Lung (tissue), 12 donors: ENCODE results near the gene CAMK4. TPM values are rescaled to one million over a fixed set of nuclear protein-coding genes. Genes with fewer than 3 reads are reported as not detected.
"Not testable (repeated sequence)": the region's sequence is repeated elsewhere in the genome, so short reads cannot be mapped to it uniquely, and the experiment has no call there.

Experiments
- ATAC-seq: fragments of 200-7000 bp; cut with Tn5 transposase; one replicate; pipeline ENCODE4 v1.9.1; 2020; ENCODE audit warnings: moderate number of reproducible peaks; ENCODE audit not compliant: insufficient read depth, low FRiP score
- DNase-seq, 3 donors: peaks; one replicate each; pipeline ENCODE4 v3.0.0-alpha.2; 2013 to 2017
- H3K27ac ChIP-seq, 2 donors: one replicate each; pipeline ENCODE4 v1.5.1; 2013; ENCODE audit warnings: mild to moderate bottlenecking in 2 of 2, moderate library complexity in 2 of 2, control low read depth in 1 of 2, inconsistent platforms in 1 of 2, low read depth in 1 of 2, low read length in 1 of 2
- H3K27me3 ChIP-seq, 3 donors: one replicate each; pipeline ENCODE4 v1.5.1; 2013; ENCODE audit warnings: low read length in 2 of 3; ENCODE audit not compliant: control insufficient read depth in 3 of 3, insufficient read depth in 3 of 3
- H3K36me3 ChIP-seq, 4 donors: one replicate each; pipeline ENCODE4 v1.5.1; 2013; ENCODE audit warnings: low read length in 4 of 4, mild to moderate bottlenecking in 1 of 4, moderate library complexity in 1 of 4; ENCODE audit not compliant: control insufficient read depth in 4 of 4, insufficient read depth in 4 of 4
- H3K4me1 ChIP-seq, 5 donors: one replicate each; pipeline ENCODE4 v1.5.1; 2013; ENCODE audit warnings: low read length in 5 of 5, mild to moderate bottlenecking in 2 of 5, moderate library complexity in 1 of 5; ENCODE audit not compliant: control insufficient read depth in 5 of 5, insufficient read depth in 5 of 5
- H3K4me3 ChIP-seq: one replicate; pipeline ENCODE4 v1.5.1; 2013; ENCODE audit warnings: mild to moderate bottlenecking, control low read depth, moderate library complexity
- H3K9ac ChIP-seq, 2 donors: one replicate each; pipeline ENCODE4 v1.5.1; 2013; ENCODE audit warnings: low read length in 2 of 2, control low read depth in 1 of 2; ENCODE audit not compliant: insufficient read depth in 1 of 2
- H3K9me3 ChIP-seq, 4 donors: one replicate each; pipeline ENCODE4 v1.5.1; 2013; ENCODE audit warnings: low read length in 3 of 4, mild to moderate bottlenecking in 1 of 4, moderate library complexity in 1 of 4; ENCODE audit not compliant: control insufficient read depth in 4 of 4, insufficient read depth in 3 of 4
- WGBS, 2 donors: extraction: QIAGEN DNeasy Blood & Tissue Kit; methylation state at CpG; one replicate each; pipeline ENCODE4 v1.1.7; 2013; 5-methylcytosine and 5-hydroxymethylcytosine counted together
- polyA plus RNA-seq, 2 donors: library from polyadenylated mRNA; stranded (reverse); fragments of 200-250 nt; gene quantifications; one replicate each; pipeline ENCODE4 v1.2.1, GENCODE V29; 2013
- total RNA-seq, 2 donors: library from RNA; depleted of rRNA in 1 of 2; stranded (reverse); fragments of >200 nt in 1 of 2; gene quantifications; one replicate each; pipeline ENCODE4 v1.2.1, GENCODE V29; 2014 to 2021
- TF ChIP-seq, protein P1 (sequence below): IDR thresholded peaks from 2 replicates; pipeline ENCODE4 v1.5.1; 2012; ENCODE audit warnings: mild to moderate bottlenecking; ENCODE audit errors: control extremely low read depth, extremely low read depth
- donor health status: control.
- donor health status: control.
- donor health status: Bipolar disorder and iron deficiency.
- donor health status: healthy.
- donor health status: DM: yes; HTN: yes; CAD: no.

Gene CAMK4
- total and polyA plus RNA-seq, 4 donors: 0.18 to 27.7 (median 0.73) TPM

GRCh38 chr5:111252799-111253545 is 28.8 kb downstream of the CAMK4 start:
- TF ChIP-seq, protein P1, sequence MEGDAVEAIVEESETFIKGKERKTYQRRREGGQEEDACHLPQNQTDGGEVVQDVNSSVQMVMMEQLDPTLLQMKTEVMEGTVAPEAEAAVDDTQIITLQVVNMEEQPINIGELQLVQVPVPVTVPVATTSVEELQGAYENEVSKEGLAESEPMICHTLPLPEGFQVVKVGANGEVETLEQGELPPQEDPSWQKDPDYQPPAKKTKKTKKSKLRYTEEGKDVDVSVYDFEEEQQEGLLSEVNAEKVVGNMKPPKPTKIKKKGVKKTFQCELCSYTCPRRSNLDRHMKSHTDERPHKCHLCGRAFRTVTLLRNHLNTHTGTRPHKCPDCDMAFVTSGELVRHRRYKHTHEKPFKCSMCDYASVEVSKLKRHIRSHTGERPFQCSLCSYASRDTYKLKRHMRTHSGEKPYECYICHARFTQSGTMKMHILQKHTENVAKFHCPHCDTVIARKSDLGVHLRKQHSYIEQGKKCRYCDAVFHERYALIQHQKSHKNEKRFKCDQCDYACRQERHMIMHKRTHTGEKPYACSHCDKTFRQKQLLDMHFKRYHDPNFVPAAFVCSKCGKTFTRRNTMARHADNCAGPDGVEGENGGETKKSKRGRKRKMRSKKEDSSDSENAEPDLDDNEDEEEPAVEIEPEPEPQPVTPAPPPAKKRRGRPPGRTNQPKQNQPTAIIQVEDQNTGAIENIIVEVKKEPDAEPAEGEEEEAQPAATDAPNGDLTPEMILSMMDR: no peak
- WGBS, 2 donors: 85 to 89% methylated on average over 5 of the region's 5 CpGs
- H3K9ac ChIP-seq: no peak overlapping the region
- H3K9me3 ChIP-seq: peaks cover 0 to 5% (median 0%) of the 10 kb centered on the region in 4 donors
- ATAC-seq: no peak
- no peak overlapping the region for H3K4me3 ChIP-seq
- H3K27me3 ChIP-seq: no peaks in the 10 kb centered on the region
- H3K36me3 ChIP-seq: no peaks in the 10 kb centered on the region
- no peak overlapping the region for H3K27ac ChIP-seq
- no peak for DNase-seq
- H3K4me1 ChIP-seq: peaks cover 0 to 12% (median 0%) of the 10 kb centered on the region in 5 donors

- no peaks in the 10 kb centered on the region for H3K27me3 ChIP-seq
- no peaks in the 10 kb centered on the region for H3K36me3 ChIP-seq
- peaks cover 0 to 12% (median 0%) of the 10 kb centered on the region in 5 donors for H3K4me1 ChIP-seq
- H3K9me3 ChIP-seq: peaks cover 0 to 5% (median 0%) of the 10 kb centered on the region in 4 donors
- no peak overlapping the region for H3K4me3 ChIP-seq
- no peak overlapping the region for H3K27ac ChIP-seq
- no peak overlapping the region for H3K9ac ChIP-seq
- ATAC-seq (no peak), DNase-seq (no peak)
- 77 to 84% methylated on average over 3 of the region's 3 CpGs for WGBS, 2 donors
- TF ChIP-seq, protein P1: no peak
Observed at GRCh38 chr5:111254613-111255012, 30.4 kb downstream of the CAMK4 start.

GRCh38 chr5:111255169-111255568 is 31.0 kb downstream of the CAMK4 start:
- DNase-seq (peak in 2 of 3 donors; percentile 71 to 78), ATAC-seq (no peak)
- Histone ChIP-seq H3K4me1 (peaks cover 0 to 12% (median 0%) of the 10 kb centered on the region in 5 donors), H3K27me3 (no peaks in the 10 kb centered on the region), H3K9ac (no peak overlapping the region), H3K27ac (no peak overlapping the region), H3K4me3 (no peak overlapping the region), H3K36me3 (no peaks in the 10 kb centered on the region), H3K9me3 (peaks cover 0 to 5% (median 0%) of the 10 kb centered on the region in 4 donors)
- 64 to 69% methylated on average over 1 of the region's 1 CpG for WGBS, 2 donors
- TF ChIP-seq, protein P1: no peak

GRCh38 chr5:111256128-111256527 is 31.9 kb downstream of the CAMK4 start:
- H3K9me3 ChIP-seq: peaks cover 0 to 5% (median 0%) of the 10 kb centered on the region in 4 donors
- H3K27me3 ChIP-seq: no peaks in the 10 kb centered on the region
- H3K27ac ChIP-seq: no peak overlapping the region
- ATAC-seq (no peak), DNase-seq (no peak)
- no peak overlapping the region for H3K4me3 ChIP-seq
- H3K4me1 ChIP-seq: peaks cover 0 to 12% (median 0%) of the 10 kb centered on the region in 5 donors
- TF ChIP-seq, protein P1: no peak
- 78 to 90% methylated on average over 1 of the region's 1 CpG for WGBS, 2 donors
- H3K36me3 ChIP-seq: no peaks in the 10 kb centered on the region
- H3K9ac ChIP-seq: no peak overlapping the region

DNA sequence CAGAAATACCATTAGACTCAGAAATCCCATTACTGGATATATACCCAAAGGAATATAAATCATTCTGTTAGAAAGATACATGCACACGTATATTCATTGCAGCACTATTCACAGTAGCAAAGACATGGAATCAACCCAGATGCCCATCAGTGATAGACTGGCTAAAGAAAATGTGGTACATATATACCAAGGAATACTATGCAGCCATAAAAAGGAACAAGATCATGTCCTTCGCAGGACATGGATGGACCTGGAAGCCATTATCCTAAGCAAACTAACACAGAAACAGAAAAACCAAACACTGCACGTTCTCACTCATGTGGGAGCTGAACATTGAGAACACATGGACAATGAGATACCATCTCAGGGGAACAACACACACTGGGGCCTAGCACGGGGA is 33.4 kb downstream of the CAMK4 start:
- H3K9me3 ChIP-seq, H3K4me3 ChIP-seq, DNase-seq, ATAC-seq, H3K36me3 ChIP-seq, H3K27me3 ChIP-seq, H3K9ac ChIP-seq, H3K27ac ChIP-seq: not testable (repeated sequence)
- 84 to 89% methylated on average over 4 of the region's 4 CpGs for WGBS, 2 donors
- peaks cover 0 to 12% (median 0%) of the 10 kb centered on the region in 5 donors for H3K4me1 ChIP-seq
